ENCODE measurements around the gene PLOD3. TPM values are rescaled to one million over a fixed set of nuclear protein-coding genes. Genes with fewer than 3 reads are reported as not detected.

The PLOD3 gene
- total RNA-seq, 1 experiment from 2014 or later = 83.7 TPM

DNA sequence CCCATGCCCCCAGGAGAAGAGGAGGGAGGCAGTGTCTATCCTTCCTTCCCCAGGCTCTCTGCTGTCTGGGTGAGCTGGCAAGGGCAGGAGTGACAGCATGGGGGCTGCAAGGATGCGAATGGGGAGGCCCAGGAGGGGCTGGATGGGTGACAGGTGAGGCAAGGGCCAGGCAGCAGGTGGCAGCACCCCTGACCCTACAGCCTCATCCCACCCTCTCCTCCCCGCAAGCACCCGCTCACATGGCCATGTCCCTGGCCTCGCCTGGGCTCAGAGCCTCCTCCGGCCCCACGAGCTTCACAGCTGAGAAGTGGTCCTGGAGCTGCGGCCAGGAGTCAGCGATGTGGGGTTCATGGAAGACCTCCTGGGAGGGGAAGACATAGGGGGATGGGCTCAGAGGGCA, 5.4 kb downstream of the PLOD3 start (continued):
- TF ChIP-seq, protein P1, sequence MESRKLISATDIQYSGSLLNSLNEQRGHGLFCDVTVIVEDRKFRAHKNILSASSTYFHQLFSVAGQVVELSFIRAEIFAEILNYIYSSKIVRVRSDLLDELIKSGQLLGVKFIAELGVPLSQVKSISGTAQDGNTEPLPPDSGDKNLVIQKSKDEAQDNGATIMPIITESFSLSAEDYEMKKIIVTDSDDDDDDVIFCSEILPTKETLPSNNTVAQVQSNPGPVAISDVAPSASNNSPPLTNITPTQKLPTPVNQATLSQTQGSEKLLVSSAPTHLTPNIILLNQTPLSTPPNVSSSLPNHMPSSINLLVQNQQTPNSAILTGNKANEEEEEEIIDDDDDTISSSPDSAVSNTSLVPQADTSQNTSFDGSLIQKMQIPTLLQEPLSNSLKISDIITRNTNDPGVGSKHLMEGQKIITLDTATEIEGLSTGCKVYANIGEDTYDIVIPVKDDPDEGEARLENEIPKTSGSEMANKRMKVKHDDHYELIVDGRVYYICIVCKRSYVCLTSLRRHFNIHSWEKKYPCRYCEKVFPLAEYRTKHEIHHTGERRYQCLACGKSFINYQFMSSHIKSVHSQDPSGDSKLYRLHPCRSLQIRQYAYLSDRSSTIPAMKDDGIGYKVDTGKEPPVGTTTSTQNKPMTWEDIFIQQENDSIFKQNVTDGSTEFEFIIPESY (IDR thresholded peaks at IDR 0.05; ENCODE audit: extremely low read depth, insufficient replicate concordance, low read length) = no peak
- TF ChIP-seq ZNF274 (IDR thresholded peaks at IDR 0.05; ENCODE audit: low read depth, low read length) = no peak

DNA sequence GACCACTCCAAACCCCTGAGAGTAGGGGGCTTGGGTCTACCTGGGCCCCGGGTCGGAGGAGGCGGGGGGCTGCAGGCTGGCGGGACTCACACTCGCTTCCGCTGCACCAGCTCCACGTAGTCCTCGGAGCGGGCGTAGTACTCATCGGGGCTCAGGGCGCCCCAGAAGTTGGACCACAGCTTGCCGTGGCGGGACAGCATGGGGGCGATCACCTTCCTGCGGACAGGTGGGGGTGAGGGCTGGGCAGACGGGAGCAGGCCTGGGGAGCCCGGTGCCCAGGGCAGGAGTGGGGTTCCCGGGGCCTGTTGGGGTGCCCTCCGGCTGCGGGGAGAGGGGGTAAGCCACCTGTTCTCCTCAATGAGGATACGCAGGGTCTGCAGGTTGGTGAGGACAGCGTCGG, 5.9 kb downstream of the PLOD3 start:
- TF ChIP-seq TCF7L2 (IDR thresholded peaks at IDR 0.05; ENCODE audit: borderline replicate concordance, extremely low read depth, insufficient read depth, insufficient read length) (no peak), YY1 (IDR thresholded peaks at IDR 0.05; ENCODE audit: extremely low read depth, insufficient replicate concordance, low read depth, low read length) (no peak), CBX3 (IDR thresholded peaks at IDR 0.05; ENCODE audit: low read depth) (no peak), ZNF274 (IDR thresholded peaks at IDR 0.05; ENCODE audit: low read depth, low read length) (no peak), ELF1 (IDR thresholded peaks at IDR 0.05; ENCODE audit: borderline replicate concordance, low read depth) (no peak), POLR2A (IDR thresholded peaks at IDR 0.05; ENCODE audit: borderline replicate concordance, extremely low read depth, insufficient read depth, insufficient read length) (no peak)
- ChIA-PET POLR2A (no interaction called here), CTCF (interaction anchor here (0.6 kb wide), 1 partner anchor 319 kb away, joined by 3 read pairs; no protein-coding TSS in a partner anchor), RAD21 (ENCODE audit: low non-redundant PET in 1 of 2, low total read pairs in 2 of 2, uncharacterized antibody in 2 of 2, unreplicated experiment in 2 of 2) (no interaction called here)
- BruUV-seq (replicated peaks) = no TSS peak
- Histone ChIP-seq H3K9ac (ENCODE audit: low read length) (no peak overlapping the region), H3K4me1 (ENCODE audit: control insufficient read depth in 1 of 2, insufficient read depth in 2 of 2, low read length in 2 of 2) (peaks cover 0 to 9% of the 10 kb centered on the region in 2 experiments; a peak in 2 of 4 replicates), H4K20me1 (ENCODE audit: insufficient read depth) (no peaks in the 10 kb centered on the region), H3K9me3 (ENCODE audit: control insufficient read depth in 1 of 2, insufficient read depth in 1 of 2, low read depth in 1 of 2, low read length in 2 of 2) (no peaks in the 10 kb centered on the region), H3K4me2 (ENCODE audit: low read length) (no peak overlapping the region), H3K79me2 (ENCODE audit: insufficient read depth, low read length) (peaks cover 13% of the 10 kb centered on the region), H3K9me2 (ENCODE audit: insufficient read depth) (no peaks in the 10 kb centered on the region), H3K27me3 (ENCODE audit: insufficient read depth, low read length) (no peaks in the 10 kb centered on the region), H2AFZ (ENCODE audit: low read depth, low read length, poor library complexity, severe bottlenecking) (no peak overlapping the region), H3K27ac (ENCODE audit: low read depth, low read length) (no peak overlapping the region), H3K36me3 (ENCODE audit: control insufficient read depth in 1 of 2, insufficient read depth in 2 of 2, low read length in 2 of 2) (peaks cover 8 to 13% of the 10 kb centered on the region in 2 experiments), H3K4me3 (replicated peaks in 1 of 2; ENCODE audit: low read depth in 1 of 2, low read length in 2 of 2) (no peak overlapping the region)
- DNase-seq (ENCODE audit: low read depth, low spot score) (no peak), ATAC-seq (no peak)
- intact Hi-C loops (cut with micrococcal nuclease) = no loop called here

Data from HCT116 (cell line).